Motor neuron (in vitro differentiated cells): ENCODE measurements around the gene TLR6. TPM values are rescaled to one million over a fixed set of nuclear protein-coding genes. Genes with fewer than 3 reads are reported as not detected.
"Not testable (repeated sequence)": the region's sequence is repeated elsewhere in the genome, so short reads cannot be mapped to it uniquely, and the experiment has no call there.

Experiments used
- ATAC-seq, 8 experiments: fragments of 200-7000 bp; cut with Tn5 transposase; replicated peaks in 6 of 8; 2 replicates each; pipeline ENCODE4 v1.8.0; 2021; ENCODE audit warnings: mild to moderate bottlenecking in 8 of 8, moderate library complexity in 8 of 8
- H3K27ac ChIP-seq, 2 donors: fragments of 250-450 bp; sonication (Bioruptor Pico); 2 replicates each; pipeline ENCODE4 v1.9.0; 2021; ENCODE audit warnings: antibody characterized with exemption in 2 of 2, mild to moderate bottlenecking in 2 of 2, moderate library complexity in 1 of 2
- H3K4me1 ChIP-seq, 2 donors: fragments of 250-450 bp; sonication (Bioruptor Pico); replicated peaks in 1 of 2; 2 replicates each; pipeline ENCODE4 v1.6.1; 2021; ENCODE audit warnings: antibody characterized with exemption in 2 of 2, mild to moderate bottlenecking in 2 of 2, moderate library complexity in 1 of 2
- H3K4me3 ChIP-seq, 5 donors: fragments of 250-450 bp; sonication (Bioruptor Pico); 2 replicates each; pipeline ENCODE4 v1.9.0; 2021; ENCODE audit warnings: antibody characterized with exemption in 5 of 5, mild to moderate bottlenecking in 5 of 5, moderate library complexity in 4 of 5
- WGBS, 10 experiments: fragments of 450-650 bp; shearing (Covaris generic); methylation state at CpG; one replicate each; pipeline ENCODE4 v1.0.0; 2022; 5-methylcytosine and 5-hydroxymethylcytosine counted together
- in situ Hi-C, 9 experiments: fragments of 400-800 bp; cut with MboI; loops; one replicate each; pipeline ENCODE4 v1.15.0; 2021; ENCODE audit warnings: low sequenced_read_pairs in 9 of 9, low pct_unique_long_range_greater_than_20kb in 2 of 9; ENCODE audit not compliant: unreplicated experiment in 9 of 9
- total RNA-seq, 8 experiments: library from RNA; unstranded; fragments of 300-600 nt; gene quantifications; 2 replicates each; pipeline versions ENCODE4 v1.2.3 to v1.2.4, GENCODE V29; 2022

Gene TLR6
- total RNA-seq, 8 experiments from 2014 or later: 0.09 to 2.7 (median 0.27) TPM

- whole genome bisulfite sequencing, 10 experiments: 11 to 81% (median 76%) methylated on average over 1 to 6 of the region's 6 CpGs; no CpG with 5 or more reads in 1 of the 10 experiments
Measured at GRCh38 chr4:38811297-38811696, 45.3 kb downstream of the TLR6 start.

GRCh38 chr4:38807462-38807861 is 49.2 kb downstream of the TLR6 start:
- H3K4me1 ChIP-seq, H3K4me3 ChIP-seq, in situ Hi-C loops, ATAC-seq, H3K27ac ChIP-seq: not testable (repeated sequence)
- no CpG with 5 or more reads among the region's 29 CpGs for WGBS, 10 experiments

More at GRCh38 chr4:38811297-38811696, 45.3 kb downstream of the TLR6 start:
- Histone ChIP-seq H3K27ac (no peak overlapping the region), H3K4me3 (no peak overlapping the region), H3K4me1 (no peaks in the 10 kb centered on the region)
- ATAC-seq: peak in 3 of 8 experiments; percentile 33 to 78 (median 46)
- in situ Hi-C loops: no loop called here

GRCh38 chr4:38806251-38806650 is 50.4 kb downstream of the TLR6 start:
- H3K27ac ChIP-seq, in situ Hi-C loops, H3K4me3 ChIP-seq, ATAC-seq, H3K4me1 ChIP-seq: not testable (repeated sequence)
- WGBS, 10 experiments: 67 to 100% (median 83%) methylated on average over 1 to 9 of the region's 9 CpGs; no CpG with 5 or more reads in 2 of the 10 experiments

GRCh38 chr4:38805530-38806145 is 51.0 kb downstream of the TLR6 start:
- WGBS, 10 experiments: 15 to 100% (median 69%) methylated on average over 1 to 5 of the region's 5 CpGs; no CpG with 5 or more reads in 2 of the 10 experiments
- Histone ChIP-seq H3K4me1 (no peaks in the 10 kb centered on the region), H3K27ac (no peak overlapping the region), H3K4me3 (no peak overlapping the region)
- ATAC-seq: peak in 2 of 8 experiments; percentile 21 to 53
- in situ Hi-C loops: no loop called here

- Histone ChIP-seq H3K27ac (no peak within 1 kb of the TSS), H3K4me1 (no peaks in the 10 kb centered on the region), H3K4me3 (no peak within 1 kb of the TSS)
- peak in 3 of 8 experiments; percentile 64 to 85 (median 78) for ATAC-seq
- 6 to 72% (median 46%) methylated on average over 1 to 7 of the region's 7 CpGs for WGBS, 10 experiments
- in situ Hi-C loops: no loop called here
Measured at GRCh38 chr4:38804654-38805295, 51.8 kb downstream of the TLR6 start, which contains the start of gene TLR1. TSS of gene TLR1 (minus strand) at chr4:38804791. CDS start at chr4:38798831, 5,960 bp downstream.

GRCh38 chr4:38803833-38804653 is 52.6 kb downstream of the TLR6 start:
- WGBS, 10 experiments: 10 to 88% (median 67%) methylated on average over 1 to 4 of the region's 6 CpGs; no CpG with 5 or more reads in 1 of the 10 experiments
- ATAC-seq: peak in 2 of 8 experiments; percentile 18 to 86
- H3K27ac ChIP-seq: no peak overlapping the region
- H3K4me3 ChIP-seq: no peak overlapping the region
- H3K4me1 ChIP-seq: no peaks in the 10 kb centered on the region
- in situ Hi-C loops: no loop called here

- H3K4me3 ChIP-seq: no peak overlapping the region
- H3K27ac ChIP-seq: no peak overlapping the region
- no peaks in the 10 kb centered on the region for H3K4me1 ChIP-seq
- WGBS, 10 experiments: 73 to 100% (median 89%) methylated on average over 1 to 12 of the region's 15 CpGs
- ATAC-seq: no peak
- in situ Hi-C loops: no loop called here
Measured at GRCh38 chr4:38802561-38803355, 53.9 kb downstream of the TLR6 start.

GRCh38 chr4:38800961-38801450 is 55.6 kb downstream of the TLR6 start:
- WGBS, 10 experiments: 75 to 100% (median 93%) methylated on average over 1 to 3 of the region's 3 CpGs
- in situ Hi-C loops: no loop called here
- Histone ChIP-seq H3K4me1 (no peaks in the 10 kb centered on the region), H3K27ac (no peak overlapping the region), H3K4me3 (no peak overlapping the region)
- no peak for ATAC-seq

GRCh38 chr4:38800366-38800765 is 56.3 kb downstream of the TLR6 start:
- ATAC-seq: peak in 1 of 8 experiments; percentile 31
- Histone ChIP-seq H3K27ac (no peak overlapping the region), H3K4me1 (no peaks in the 10 kb centered on the region), H3K4me3 (no peak overlapping the region)
- WGBS, 10 experiments: 67 to 100% (median 90%) methylated on average over 1 to 2 of the region's 2 CpGs; no CpG with 5 or more reads in 2 of the 10 experiments
- in situ Hi-C loops: no loop called here

- no peak for ATAC-seq
- H3K4me1 ChIP-seq: no peaks in the 10 kb centered on the region
- no peak overlapping the region for H3K4me3 ChIP-seq
- WGBS, 10 experiments: 39 to 93% (median 72%) methylated on average over 2 to 3 of the region's 3 CpGs; no CpG with 5 or more reads in 3 of the 10 experiments
- no peak overlapping the region for H3K27ac ChIP-seq
- in situ Hi-C loops: loop anchor here in 1 of 9 experiments (25.0 kb wide), 1 partner anchor 608 kb away; no protein-coding TSS in a partner anchor
Measured at GRCh38 chr4:38795087-38795486, 61.5 kb downstream of the TLR6 start.

- H3K27ac ChIP-seq: no peak overlapping the region
- no peaks in the 10 kb centered on the region for H3K4me1 ChIP-seq
- WGBS, 10 experiments: 0 to 94% (median 47%) methylated on average over 1 to 2 of the region's 2 CpGs
- no peak overlapping the region for H3K4me3 ChIP-seq
- ATAC-seq: no peak
- in situ Hi-C loops: loop anchor here in 1 of 9 experiments (25.0 kb wide), 1 partner anchor 607 kb away; no protein-coding TSS in a partner anchor
Measured at GRCh38 chr4:38794051-38794450, 62.6 kb downstream of the TLR6 start.

- WGBS, 10 experiments: 13 to 84% (median 66%) methylated on average over 1 to 2 of the region's 2 CpGs; no CpG with 5 or more reads in 4 of the 10 experiments
- Histone ChIP-seq H3K27ac (no peak overlapping the region), H3K4me1 (no peaks in the 10 kb centered on the region), H3K4me3 (no peak overlapping the region)
- in situ Hi-C loops: loop anchor here in 1 of 9 experiments (25.0 kb wide), 1 partner anchor 604 kb away; no protein-coding TSS in a partner anchor
- ATAC-seq: no peak
Measured at GRCh38 chr4:38791010-38791409, 65.6 kb downstream of the TLR6 start.
